A673 (cell line): ENCODE data around the gene MED12L.

Experiments
- CTCF ChIP-seq: fragments of 300-800, 200-600 bp; sonication (generic); conservative IDR thresholded peaks from 2 replicates; pipeline ENCODE4 v1.5.1; 2017; ENCODE audit warnings: low read depth, mild to moderate bottlenecking, antibody characterized with exemption, low read length, moderate library complexity, mixed read lengths
- EZH2 ChIP-seq: fragments of 200-600 bp; sonication (generic); IDR thresholded peaks from 2 replicates; pipeline ENCODE4 v1.6.1; 2017; ENCODE audit warnings: borderline replicate concordance, low read depth, mild to moderate bottlenecking, mixed read lengths, antibody characterized with exemption, low read length; ENCODE audit not compliant: poor library complexity, severe bottlenecking

- TF ChIP-seq CTCF (no peak), EZH2 (no peak)
These were observed 298.5 kb downstream of the MED12L start for GRCh38 chr3:151383956-151384355.
